ENCODE results near the gene P3H2. TPM values are rescaled to one million over a fixed set of nuclear protein-coding genes. Genes with fewer than 3 reads are reported as not detected.

P3H2 gene
- total RNA-seq, 1 experiment from 2014 or later, result 82.2 TPM

DNA sequence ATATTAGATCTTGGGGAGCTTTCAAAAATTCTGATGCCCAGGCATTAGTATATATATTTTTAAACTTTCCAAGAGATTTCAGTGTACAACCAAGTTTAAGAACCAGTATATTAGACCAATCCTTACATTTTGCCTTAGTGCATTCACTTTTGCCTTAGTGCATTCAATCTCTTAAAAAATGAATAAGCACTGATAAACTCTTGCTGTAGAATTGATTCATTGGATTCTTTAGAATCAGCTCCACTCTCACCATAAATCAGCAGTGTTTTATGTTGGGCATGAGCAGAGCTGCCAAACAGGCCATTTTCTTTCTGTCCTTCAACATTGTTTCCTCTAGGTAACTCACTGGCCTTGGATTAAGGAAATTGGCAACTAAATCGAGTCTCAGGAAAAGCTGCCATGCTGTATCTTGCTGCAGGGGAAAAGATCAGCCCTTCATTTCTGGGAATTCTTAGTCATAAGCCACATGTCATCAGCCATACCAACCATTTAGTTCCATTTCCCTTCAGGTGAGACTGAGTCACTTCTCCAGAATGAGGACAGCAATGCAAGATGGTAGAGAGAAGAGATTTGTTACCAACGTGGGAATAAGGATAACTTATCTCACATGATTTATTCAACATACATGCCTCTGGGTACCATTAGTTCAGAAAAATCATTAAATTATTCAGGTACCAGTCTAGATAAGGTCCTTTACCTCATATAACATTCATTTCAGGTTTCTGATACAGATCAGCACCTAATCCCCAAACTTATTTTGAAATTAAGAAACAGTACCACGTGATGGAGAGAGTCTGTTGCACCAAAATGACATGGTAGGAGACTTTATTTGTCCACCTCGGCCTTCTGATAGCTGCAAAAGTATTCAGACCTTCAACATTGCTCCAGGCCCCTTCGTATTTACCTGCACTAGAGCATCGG is 192.5 kb downstream of the P3H2 start:
- no peaks in the 10 kb centered on the region for H3K36me3 ChIP-seq (ENCODE audit: control insufficient read depth, insufficient read depth, low read length)
- ChIA-PET CTCF (no interaction called here), POLR2A (no interaction called here)
- no TSS peak for BruUV-seq (replicated peaks)
- TF ChIP-seq TCF7L2 (IDR thresholded peaks at IDR 0.05; ENCODE audit: low read depth, low read length), result no peak
- no peaks in the 10 kb centered on the region for H3K27me3 ChIP-seq (ENCODE audit: control insufficient read depth, insufficient read depth, low read length)
- 0 out of 2 replicates have a peak, but pooled peaks have one; percentile 12 for ATAC-seq
- DNase-seq (ENCODE audit: low read depth, low spot score), result no peak
- H3K27ac ChIP-seq (ENCODE audit: low read length), result no peak overlapping the region
- in situ Hi-C loops (cut with HindIII; ENCODE audit: low pct_unique_long_range_greater_than_20kb, low sequenced_read_pairs), result no loop called here
- H3K4me1 ChIP-seq (ENCODE audit: control insufficient read depth, insufficient read depth, low read length), result no peaks in the 10 kb centered on the region
- H3K4me3 ChIP-seq (ENCODE audit: low read depth in 2 of 2, low read length in 2 of 2), result no peak overlapping the region
- intact Hi-C loops (cut with micrococcal nuclease; ENCODE audit: unreplicated experiment), result no loop called here
- no peaks in the 10 kb centered on the region for H3K9me3 ChIP-seq (ENCODE audit: control insufficient read depth, insufficient read depth, low read depth, low read length)

GRCh38 chr3:189921770-189922169 is 198.9 kb downstream of the P3H2 start:
- TF ChIP-seq POLR2AphosphoS5 (IDR thresholded peaks at IDR 0.05; ENCODE audit: low read depth, low read length) (no peak), TCF7L2 (IDR thresholded peaks at IDR 0.05; ENCODE audit: low read depth, low read length) (no peak), SIN3A (IDR thresholded peaks at IDR 0.05; ENCODE audit: borderline replicate concordance, insufficient read depth, low read depth, low read length) (no peak), REST (IDR thresholded peaks at IDR 0.05; ENCODE audit: insufficient read depth in 1 of 2, low read depth in 2 of 2, low read length in 1 of 2) (no peak)
- TF ChIP-seq, protein P1, sequence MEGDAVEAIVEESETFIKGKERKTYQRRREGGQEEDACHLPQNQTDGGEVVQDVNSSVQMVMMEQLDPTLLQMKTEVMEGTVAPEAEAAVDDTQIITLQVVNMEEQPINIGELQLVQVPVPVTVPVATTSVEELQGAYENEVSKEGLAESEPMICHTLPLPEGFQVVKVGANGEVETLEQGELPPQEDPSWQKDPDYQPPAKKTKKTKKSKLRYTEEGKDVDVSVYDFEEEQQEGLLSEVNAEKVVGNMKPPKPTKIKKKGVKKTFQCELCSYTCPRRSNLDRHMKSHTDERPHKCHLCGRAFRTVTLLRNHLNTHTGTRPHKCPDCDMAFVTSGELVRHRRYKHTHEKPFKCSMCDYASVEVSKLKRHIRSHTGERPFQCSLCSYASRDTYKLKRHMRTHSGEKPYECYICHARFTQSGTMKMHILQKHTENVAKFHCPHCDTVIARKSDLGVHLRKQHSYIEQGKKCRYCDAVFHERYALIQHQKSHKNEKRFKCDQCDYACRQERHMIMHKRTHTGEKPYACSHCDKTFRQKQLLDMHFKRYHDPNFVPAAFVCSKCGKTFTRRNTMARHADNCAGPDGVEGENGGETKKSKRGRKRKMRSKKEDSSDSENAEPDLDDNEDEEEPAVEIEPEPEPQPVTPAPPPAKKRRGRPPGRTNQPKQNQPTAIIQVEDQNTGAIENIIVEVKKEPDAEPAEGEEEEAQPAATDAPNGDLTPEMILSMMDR (IDR thresholded peaks at IDR 0.05), result no peak
- H3K27me3 ChIP-seq (ENCODE audit: control insufficient read depth, insufficient read depth, low read length), result no peaks in the 10 kb centered on the region
- DNase-seq (ENCODE audit: low read depth, low spot score) (no peak), ATAC-seq (no peak)
- BruUV-seq (replicated peaks), result no TSS peak
- in situ Hi-C loops (cut with HindIII; ENCODE audit: low pct_unique_long_range_greater_than_20kb, low sequenced_read_pairs), result no loop called here
- H3K36me3 ChIP-seq (ENCODE audit: control insufficient read depth, insufficient read depth, low read length), result no peaks in the 10 kb centered on the region
- no peak overlapping the region for H3K27ac ChIP-seq (ENCODE audit: low read length)
- no peak overlapping the region for H3K4me3 ChIP-seq (ENCODE audit: low read depth in 2 of 2, low read length in 2 of 2)
- ChIA-PET POLR2A (no interaction called here), CTCF (no interaction called here)
- intact Hi-C loops (cut with micrococcal nuclease; ENCODE audit: unreplicated experiment), result no loop called here
- no peaks in the 10 kb centered on the region for H3K4me1 ChIP-seq (ENCODE audit: control insufficient read depth, insufficient read depth, low read length)
- no peaks in the 10 kb centered on the region for H3K9me3 ChIP-seq (ENCODE audit: control insufficient read depth, insufficient read depth, low read depth, low read length)

- ChIA-PET POLR2A (no interaction called here), CTCF (no interaction called here)
- Histone ChIP-seq H3K4me3 (ENCODE audit: low read depth in 2 of 2, low read length in 2 of 2) (no peak overlapping the region), H3K27ac (ENCODE audit: low read length) (no peak overlapping the region), H3K4me1 (ENCODE audit: control insufficient read depth, insufficient read depth, low read length) (no peaks in the 10 kb centered on the region), H3K27me3 (ENCODE audit: control insufficient read depth, insufficient read depth, low read length) (no peaks in the 10 kb centered on the region), H3K36me3 (ENCODE audit: control insufficient read depth, insufficient read depth, low read length) (no peaks in the 10 kb centered on the region), H3K9me3 (ENCODE audit: control insufficient read depth, insufficient read depth, low read depth, low read length) (no peaks in the 10 kb centered on the region; the same call in 1 of the 2 replicates)
- ATAC-seq, result peak; percentile 58; the same call in 1 of the 2 replicates
- DNase-seq (ENCODE audit: low read depth, low spot score), result peak; percentile 76
- in situ Hi-C loops (cut with HindIII; ENCODE audit: low pct_unique_long_range_greater_than_20kb, low sequenced_read_pairs), result no loop called here
- no TSS peak for BruUV-seq (replicated peaks)
- TF ChIP-seq, protein P1 (IDR thresholded peaks at IDR 0.05), result no peak
- intact Hi-C loops (cut with micrococcal nuclease; ENCODE audit: unreplicated experiment), result no loop called here
Observed at GRCh38 chr3:189914799-189915198, 205.9 kb downstream of the P3H2 start.

All from Panc1 (cell line).